Activated naive CD8-positive, alpha-beta T cell treated with anti-CD3 and anti-CD28 coated beads, Interleukin-2, amount 50 U/mL, for 24 hours (primary cell): Measurements from ENCODE around the gene CHAD.

Experiments used
- ATAC-seq: fragments of 150-1000 bp; cut with Tn5 transposase; one replicate; pipeline ENCODE4 v1.10.0; 2021
- DNase-seq: peaks from one replicate; pipeline ENCODE4 v3.0.0; 2021
- H3K27ac Mint-ChIP-seq: one replicate; pipeline ENCODE4 v1.8.0; 2021; ENCODE audit warnings: mild to moderate bottlenecking, mixed read lengths
- H3K27me3 Mint-ChIP-seq: one replicate; pipeline ENCODE4 v1.8.0; 2021; ENCODE audit warnings: mixed read lengths
- H3K36me3 Mint-ChIP-seq: one replicate; pipeline ENCODE4 v1.8.0; 2021; ENCODE audit warnings: low read depth, mixed read lengths
- H3K4me1 Mint-ChIP-seq: one replicate; pipeline ENCODE4 v1.8.0; 2021; ENCODE audit warnings: mixed read lengths
- H3K4me3 Mint-ChIP-seq: one replicate; pipeline ENCODE4 v1.8.0; 2021; ENCODE audit warnings: mild to moderate bottlenecking, moderate library complexity, mixed read lengths
- H3K9me3 Mint-ChIP-seq: one replicate; pipeline ENCODE4 v1.8.0; 2021; ENCODE audit warnings: mixed read lengths

The CHAD gene

GRCh38 chr17:50460831-50461526 is 7.7 kb downstream of the CHAD start:
- Mint-ChIP-seq H3K4me3 (no peak overlapping the region), H3K36me3 (no peaks in the 10 kb centered on the region), H3K27me3 (no peaks in the 10 kb centered on the region), H3K27ac (no peak overlapping the region), H3K4me1 (no peaks in the 10 kb centered on the region), H3K9me3 (no peaks in the 10 kb centered on the region)
- no peak for DNase-seq
- no peak for ATAC-seq

- Mint-ChIP-seq H3K4me1 (no peaks in the 10 kb centered on the region), H3K36me3 (no peaks in the 10 kb centered on the region), H3K27me3 (no peaks in the 10 kb centered on the region), H3K27ac (no peak overlapping the region), H3K9me3 (no peaks in the 10 kb centered on the region), H3K4me3 (no peak overlapping the region)
- DNase-seq (no peak), ATAC-seq (no peak)
Measured at GRCh38 chr17:50459756-50460155, 8.9 kb downstream of the CHAD start.

GRCh38 chr17:50458701-50459676 is 9.7 kb downstream of the CHAD start:
- H3K27me3 Mint-ChIP-seq, result no peaks in the 10 kb centered on the region
- no peaks in the 10 kb centered on the region for H3K36me3 Mint-ChIP-seq
- no peaks in the 10 kb centered on the region for H3K9me3 Mint-ChIP-seq
- H3K4me1 Mint-ChIP-seq, result no peaks in the 10 kb centered on the region
- H3K4me3 Mint-ChIP-seq, result no peak overlapping the region
- no peak for DNase-seq
- ATAC-seq, result no peak
- no peak overlapping the region for H3K27ac Mint-ChIP-seq

DNA sequence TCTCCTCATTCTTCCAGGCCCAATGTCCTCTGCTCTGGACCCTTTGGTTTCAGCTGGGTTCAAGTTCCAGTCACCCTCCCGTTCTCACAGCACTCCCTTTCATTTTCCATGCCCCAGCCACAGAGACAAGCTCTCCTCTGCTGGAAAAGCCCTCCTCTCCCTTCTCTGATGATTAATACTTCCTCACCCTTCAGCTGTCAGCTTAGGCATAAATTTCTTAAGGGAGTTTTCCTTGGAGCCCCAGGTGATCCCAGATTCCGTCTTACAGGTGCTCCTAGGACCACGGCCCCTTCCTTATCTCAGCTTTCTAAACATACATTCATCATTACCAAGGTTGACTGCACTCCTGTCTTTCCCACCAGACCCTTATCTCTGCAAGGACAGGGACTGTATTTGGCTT is 10.4 kb downstream of the CHAD start:
- Mint-ChIP-seq H3K36me3 (no peaks in the 10 kb centered on the region), H3K4me1 (no peaks in the 10 kb centered on the region), H3K4me3 (no peak overlapping the region), H3K27me3 (no peaks in the 10 kb centered on the region), H3K9me3 (no peaks in the 10 kb centered on the region), H3K27ac (no peak overlapping the region)
- no peak for DNase-seq
- ATAC-seq, result no peak

DNA sequence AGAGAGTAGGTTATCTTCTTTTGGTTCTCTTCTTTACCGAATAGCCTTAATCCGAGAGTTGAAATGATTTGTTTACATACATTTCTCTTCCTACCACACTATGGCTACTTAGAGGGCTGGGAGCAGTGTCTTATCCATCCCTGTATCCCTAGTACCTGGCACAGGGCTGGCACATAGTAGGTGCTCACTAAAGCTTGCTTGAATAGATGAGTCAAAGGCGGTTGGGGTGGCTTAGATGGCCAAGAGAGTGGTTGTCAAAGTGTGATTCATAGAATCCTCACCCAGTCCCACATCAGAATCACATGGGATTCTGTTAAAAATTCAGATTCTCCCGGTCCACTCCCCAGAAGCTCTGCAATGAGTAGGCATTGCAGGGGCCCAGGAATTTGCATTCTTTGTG is 11.1 kb downstream of the CHAD start:
- no peaks in the 10 kb centered on the region for H3K27me3 Mint-ChIP-seq
- no peaks in the 10 kb centered on the region for H3K4me1 Mint-ChIP-seq
- H3K9me3 Mint-ChIP-seq, result no peaks in the 10 kb centered on the region
- DNase-seq (no peak), ATAC-seq (no peak)
- no peak overlapping the region for H3K4me3 Mint-ChIP-seq
- no peak overlapping the region for H3K27ac Mint-ChIP-seq
- H3K36me3 Mint-ChIP-seq, result no peaks in the 10 kb centered on the region

- Mint-ChIP-seq H3K9me3 (no peaks in the 10 kb centered on the region), H3K36me3 (no peaks in the 10 kb centered on the region), H3K27me3 (no peaks in the 10 kb centered on the region), H3K4me3 (no peak overlapping the region), H3K4me1 (no peaks in the 10 kb centered on the region), H3K27ac (no peak overlapping the region)
- ATAC-seq, result no peak
- DNase-seq, result no peak
Measured at GRCh38 chr17:50453901-50454300, 14.8 kb downstream of the CHAD start.

DNA sequence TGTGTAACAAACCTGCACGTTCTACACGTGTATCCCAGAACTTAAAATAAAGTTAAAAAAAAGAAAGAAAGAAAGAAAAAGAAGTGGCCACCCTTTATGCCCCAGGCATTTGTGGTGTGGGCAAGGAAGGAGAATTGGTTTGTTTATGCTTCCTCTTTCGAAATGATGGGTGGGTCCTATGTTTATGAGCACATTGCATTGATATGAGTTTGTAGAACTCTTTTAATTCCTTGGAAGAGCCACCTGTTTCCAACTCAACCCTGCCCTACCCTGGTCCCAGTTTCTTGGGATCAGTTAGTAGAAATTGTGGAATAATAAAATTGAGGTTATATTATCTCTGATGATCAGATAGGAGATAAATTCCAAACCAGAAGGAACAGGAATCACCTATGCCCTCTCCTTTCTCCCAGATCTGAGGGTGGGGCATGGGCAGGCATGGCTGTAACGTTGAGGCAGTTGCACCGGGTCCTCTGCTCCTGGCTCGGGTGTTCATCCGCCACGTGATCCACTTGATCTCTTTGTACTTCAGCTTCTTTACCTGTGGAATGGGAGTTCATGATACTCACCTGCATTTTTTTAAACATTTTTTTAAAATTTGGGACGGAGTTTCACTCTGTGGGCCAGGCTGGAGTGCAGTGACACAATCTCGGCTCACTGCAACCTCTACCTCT is 15.9 kb downstream of the CHAD start:
- no peaks in the 10 kb centered on the region for H3K27me3 Mint-ChIP-seq
- no peaks in the 10 kb centered on the region for H3K9me3 Mint-ChIP-seq
- no peak overlapping the region for H3K4me3 Mint-ChIP-seq
- DNase-seq (no peak), ATAC-seq (no peak)
- H3K4me1 Mint-ChIP-seq, result no peaks in the 10 kb centered on the region
- no peak overlapping the region for H3K27ac Mint-ChIP-seq
- no peaks in the 10 kb centered on the region for H3K36me3 Mint-ChIP-seq

DNA sequence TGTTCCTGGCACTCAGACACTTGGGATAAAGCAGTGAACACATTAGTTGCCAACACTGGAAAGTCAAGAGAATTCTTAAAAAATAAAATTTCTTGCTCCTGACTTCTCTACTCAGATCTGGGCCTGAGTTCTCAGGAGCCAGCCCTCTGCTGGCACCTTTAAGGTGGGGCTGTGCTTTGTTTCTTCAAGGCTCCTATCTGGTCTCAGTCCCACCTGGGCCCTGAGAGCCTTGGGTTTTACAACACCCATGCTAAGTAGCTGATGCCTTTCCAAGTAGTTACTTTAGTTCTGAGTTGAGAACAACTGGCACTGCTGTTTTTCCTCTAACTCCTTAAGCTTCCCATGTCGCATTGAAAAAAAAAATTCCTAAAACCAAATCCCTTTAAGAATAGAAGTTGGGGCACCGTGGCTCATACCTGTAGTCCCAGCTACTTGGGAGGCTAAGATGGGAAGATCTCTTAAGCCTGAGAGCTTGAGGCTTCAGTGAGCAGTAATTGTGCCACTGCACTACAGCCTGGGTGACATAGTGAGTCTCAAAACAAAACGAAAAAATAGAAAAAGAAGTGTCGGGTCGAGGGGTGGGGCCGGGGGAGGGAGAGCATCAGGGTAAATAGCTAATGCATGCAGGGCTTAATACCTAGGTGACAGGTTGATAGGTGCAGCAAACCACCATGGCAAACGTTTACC is 16.6 kb downstream of the CHAD start:
- Mint-ChIP-seq H3K27ac (no peak overlapping the region), H3K36me3 (no peaks in the 10 kb centered on the region), H3K4me1 (no peaks in the 10 kb centered on the region), H3K4me3 (no peak overlapping the region), H3K27me3 (no peaks in the 10 kb centered on the region), H3K9me3 (no peaks in the 10 kb centered on the region)
- no peak for DNase-seq
- no peak for ATAC-seq

GRCh38 chr17:50448643-50449042 is 20.0 kb downstream of the CHAD start:
- no peaks in the 10 kb centered on the region for H3K4me1 Mint-ChIP-seq
- no peaks in the 10 kb centered on the region for H3K36me3 Mint-ChIP-seq
- no peaks in the 10 kb centered on the region for H3K27me3 Mint-ChIP-seq
- no peaks in the 10 kb centered on the region for H3K9me3 Mint-ChIP-seq
- H3K27ac Mint-ChIP-seq, result no peak overlapping the region
- H3K4me3 Mint-ChIP-seq, result no peak overlapping the region
- DNase-seq, result no peak
- ATAC-seq, result no peak

DNA sequence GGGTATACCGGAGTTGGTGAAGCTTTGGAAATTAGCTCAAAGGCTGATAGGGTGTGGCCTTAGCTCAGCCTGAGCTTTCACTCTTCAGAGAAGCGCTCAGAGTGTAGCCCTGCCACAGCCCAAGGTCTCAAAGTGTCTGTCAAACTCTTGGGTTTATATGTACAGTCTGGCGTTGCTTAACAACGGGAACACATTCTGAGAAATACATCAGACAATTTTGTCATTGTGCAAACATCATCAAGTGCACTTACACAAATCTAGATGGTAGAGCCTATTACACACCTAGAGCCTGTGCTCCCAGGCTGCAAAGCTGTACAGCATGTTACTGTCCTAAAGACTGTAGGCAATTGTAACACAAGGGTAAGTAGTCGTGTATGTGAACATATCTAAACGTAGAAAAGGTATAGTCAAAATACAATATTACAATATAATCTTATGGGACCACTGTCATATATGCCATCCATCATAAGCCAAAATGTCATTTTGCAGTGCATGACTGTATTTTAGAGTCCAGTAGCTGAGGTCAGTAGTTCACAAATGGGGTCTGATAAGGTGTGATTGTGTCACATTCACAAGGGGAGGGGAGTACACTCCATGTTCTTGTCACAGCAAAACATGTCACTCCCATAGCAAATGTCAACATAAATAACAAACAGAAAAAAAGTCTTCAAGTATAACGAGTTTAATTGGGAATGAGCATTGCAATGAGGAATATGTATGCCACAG is 20.6 kb downstream of the CHAD start:
- H3K36me3 Mint-ChIP-seq, result no peaks in the 10 kb centered on the region
- H3K4me3 Mint-ChIP-seq, result no peak overlapping the region
- no peaks in the 10 kb centered on the region for H3K4me1 Mint-ChIP-seq
- no peaks in the 10 kb centered on the region for H3K27me3 Mint-ChIP-seq
- DNase-seq, result no peak
- H3K9me3 Mint-ChIP-seq, result no peaks in the 10 kb centered on the region
- no peak overlapping the region for H3K27ac Mint-ChIP-seq
- no peak for ATAC-seq

GRCh38 chr17:50445730-50446325 is 22.9 kb downstream of the CHAD start:
- ATAC-seq, result no peak
- H3K4me3 Mint-ChIP-seq, result no peak overlapping the region
- H3K27me3 Mint-ChIP-seq, result no peaks in the 10 kb centered on the region
- DNase-seq, result no peak
- H3K9me3 Mint-ChIP-seq, result no peaks in the 10 kb centered on the region
- H3K4me1 Mint-ChIP-seq, result no peaks in the 10 kb centered on the region
- no peaks in the 10 kb centered on the region for H3K36me3 Mint-ChIP-seq
- no peak overlapping the region for H3K27ac Mint-ChIP-seq

GRCh38 chr17:50444841-50445715 is 23.6 kb downstream of the CHAD start:
- no peak overlapping the region for H3K4me3 Mint-ChIP-seq
- no peaks in the 10 kb centered on the region for H3K36me3 Mint-ChIP-seq
- H3K27me3 Mint-ChIP-seq, result no peaks in the 10 kb centered on the region
- H3K9me3 Mint-ChIP-seq, result no peaks in the 10 kb centered on the region
- ATAC-seq, result no peak
- no peak for DNase-seq
- no peak overlapping the region for H3K27ac Mint-ChIP-seq
- H3K4me1 Mint-ChIP-seq, result no peaks in the 10 kb centered on the region

DNA sequence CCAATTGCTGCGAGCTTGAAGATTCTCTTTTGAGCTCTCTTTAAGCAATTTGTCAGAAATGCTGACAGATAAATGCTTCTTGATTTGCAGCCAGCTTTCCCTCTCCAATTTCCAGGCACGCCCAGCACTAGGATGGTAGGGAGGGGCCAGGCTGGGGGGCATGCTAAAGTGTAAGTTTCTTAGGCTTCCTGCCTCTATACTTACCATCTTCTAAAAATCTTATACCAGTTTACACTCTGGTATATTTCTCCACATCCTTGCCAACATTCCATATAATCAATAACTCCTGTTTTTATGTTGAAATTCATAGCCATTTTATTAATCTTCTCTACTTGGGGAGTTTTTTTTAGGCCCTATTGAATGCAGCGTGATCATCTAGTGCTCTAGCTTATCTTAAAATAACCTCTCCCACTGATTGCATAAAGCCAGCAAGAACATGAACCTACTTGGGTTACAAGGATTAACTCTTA is 25.1 kb downstream of the CHAD start:
- Mint-ChIP-seq H3K4me3 (no peak overlapping the region), H3K9me3 (no peaks in the 10 kb centered on the region), H3K27ac (no peak overlapping the region), H3K27me3 (no peaks in the 10 kb centered on the region), H3K4me1 (no peaks in the 10 kb centered on the region), H3K36me3 (no peaks in the 10 kb centered on the region)
- no peak for DNase-seq
- no peak for ATAC-seq
